ENCODE results near the gene INF2.
"Not testable (repeated sequence)": the region's sequence is repeated elsewhere in the genome, so short reads cannot be mapped to it uniquely, and the experiment has no call there.

Gene INF2

DNA sequence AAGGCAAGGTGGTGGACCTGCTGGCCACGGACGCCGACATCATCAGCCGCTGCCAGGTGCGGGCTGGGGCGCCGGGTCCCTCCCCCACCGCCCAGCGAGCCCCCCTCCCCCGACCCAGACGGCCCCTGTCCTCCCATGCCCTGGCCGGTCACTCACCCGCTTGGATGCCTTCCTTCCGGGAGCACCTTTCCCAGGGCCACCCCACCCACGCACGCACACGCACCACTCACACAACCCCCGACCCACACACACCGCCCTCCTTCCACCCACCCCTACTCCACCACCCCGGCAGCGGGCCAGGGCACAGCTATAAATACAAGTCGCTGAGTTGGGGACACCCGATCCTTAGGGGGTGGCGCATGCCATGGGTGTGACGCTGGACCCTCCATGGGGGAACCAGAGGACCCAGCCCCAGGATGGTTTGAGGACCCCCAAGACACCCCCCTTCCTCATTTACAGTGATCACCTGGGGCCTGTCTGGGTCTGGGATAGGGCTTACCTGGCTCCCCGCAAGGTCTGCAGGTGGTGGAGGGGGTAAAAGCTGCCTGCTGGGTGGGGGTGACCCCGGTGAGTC lies 35.1 kb downstream of the INF2 start:
- DNase-seq, result no peak

- DNase-seq, result no peak
These were observed 35.8 kb downstream of the INF2 start for GRCh38 chr14:104724981-104725771.

- no peak for DNase-seq
These were observed 36.5 kb downstream of the INF2 start for GRCh38 chr14:104725772-104726548.

DNA sequence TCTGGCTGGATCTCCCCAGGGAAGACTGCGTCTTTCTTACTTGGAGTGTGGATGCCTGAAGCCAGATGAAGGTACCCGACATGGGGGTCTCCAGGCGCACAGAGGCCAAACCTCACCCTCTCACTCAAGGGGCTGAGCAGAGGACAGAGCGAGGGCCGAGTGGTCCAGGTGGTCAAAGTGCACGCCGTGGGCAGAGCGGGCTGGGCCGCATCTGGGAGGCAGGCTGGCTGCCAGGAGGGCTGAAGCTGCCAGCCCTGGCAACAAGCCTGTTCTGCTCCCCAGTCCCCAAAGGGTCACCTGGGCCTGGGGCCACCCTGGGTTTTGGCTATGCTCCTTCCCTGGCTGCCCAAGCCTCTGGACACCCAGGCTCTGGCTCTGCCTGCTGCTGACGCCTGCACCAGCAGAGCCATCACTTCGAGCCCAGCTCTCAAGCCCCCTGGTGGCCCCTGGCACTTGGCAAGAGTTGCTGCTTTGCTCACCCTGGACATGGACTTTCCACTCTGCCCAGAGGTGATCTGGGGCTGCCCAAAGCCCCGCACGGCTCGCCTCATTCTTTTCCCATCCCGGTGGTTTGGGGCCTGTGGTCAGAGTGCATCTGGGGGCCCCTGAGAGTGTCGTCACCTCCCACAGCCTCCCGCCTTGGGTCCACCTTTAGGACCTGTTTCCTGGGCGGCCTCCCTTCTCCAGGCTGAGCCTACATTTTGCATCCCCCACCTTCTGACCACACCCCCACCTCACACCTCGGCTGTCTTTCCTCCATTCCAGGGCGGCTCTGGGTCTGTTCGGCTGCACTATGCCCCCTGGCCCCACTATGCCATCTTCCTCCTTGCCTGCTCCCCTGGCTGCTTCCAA lies 37.4 kb downstream of the INF2 start:
- DNase-seq, result no peak

- DNase-seq, result no peak
These were observed 39.2 kb downstream of the INF2 start for GRCh38 chr14:104728631-104729030.

- not testable (repeated sequence) for DNase-seq
These were observed 39.9 kb downstream of the INF2 start for GRCh38 chr14:104729176-104729834.

GRCh38 chr14:104729835-104730181 lies 40.4 kb downstream of the INF2 start:
- no peak for DNase-seq

DNA sequence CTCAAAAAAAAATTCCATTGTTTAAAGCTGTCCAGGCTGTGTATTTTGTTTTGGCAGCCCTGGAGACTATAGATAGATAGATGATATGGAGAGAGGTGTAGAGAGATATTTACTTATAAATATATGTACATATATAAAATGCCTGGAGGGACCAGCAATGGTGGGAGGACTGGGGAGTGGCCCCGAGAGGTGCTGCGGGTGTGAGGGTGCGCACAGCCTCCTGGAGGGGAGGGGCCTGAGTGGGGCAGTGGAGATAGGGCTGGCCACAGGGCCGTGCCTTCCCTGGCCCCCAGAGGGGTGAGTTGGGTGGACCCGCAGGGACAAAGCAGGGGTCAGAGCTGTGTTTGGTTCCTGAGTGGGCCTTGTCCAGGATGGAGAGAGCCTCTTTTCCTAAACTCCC lies 41.1 kb downstream of the INF2 start:
- DNase-seq, result no peak

DNA sequence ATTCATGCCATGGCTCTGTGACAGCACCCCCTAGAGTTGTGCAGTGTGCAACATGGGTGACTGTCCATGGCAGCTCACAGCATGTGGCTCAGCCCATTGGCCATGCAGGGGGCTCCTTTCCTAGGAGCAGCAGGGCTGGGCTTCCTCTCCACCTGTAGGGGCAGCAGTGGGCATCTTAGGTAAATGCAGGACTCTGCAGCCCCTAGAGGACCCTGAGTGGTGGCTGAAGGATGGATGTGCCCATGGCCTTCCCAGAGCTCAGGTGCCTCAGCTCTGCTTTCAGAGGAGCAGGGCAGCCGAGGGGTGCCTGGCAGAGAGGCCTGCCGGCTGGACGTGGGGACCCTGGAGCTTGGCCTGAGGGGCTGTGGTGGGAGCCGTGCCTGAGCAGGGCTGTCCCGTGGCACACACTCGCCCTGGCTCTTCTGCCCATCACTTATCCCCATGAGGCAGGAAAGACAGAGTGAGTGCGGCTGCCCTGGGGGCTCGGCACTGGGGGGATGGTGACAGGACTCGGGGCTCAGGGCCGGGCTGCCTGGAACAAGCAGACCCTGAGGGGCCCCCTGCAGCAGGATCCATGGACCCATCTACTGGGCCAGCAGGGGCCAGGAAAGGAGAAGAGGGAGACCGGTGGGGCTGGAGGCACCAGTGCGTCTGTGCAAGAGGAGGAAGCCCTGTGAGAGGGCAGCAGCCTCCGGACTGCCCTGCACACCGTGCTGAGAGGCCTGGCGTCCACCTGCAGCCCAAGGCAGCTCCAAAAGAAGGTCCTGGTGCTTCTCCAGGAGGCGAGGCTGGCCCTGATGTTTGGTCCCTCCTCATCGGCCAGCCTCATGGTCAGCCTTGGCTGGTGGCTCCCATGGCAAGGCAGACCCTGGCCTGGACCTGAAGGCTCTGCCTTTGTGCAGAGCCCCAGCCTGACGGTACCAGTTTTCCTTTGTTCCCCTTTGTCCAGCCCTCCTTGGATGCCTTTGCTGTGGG lies 42.2 kb downstream of the INF2 start:
- DNase-seq, result no peak

GRCh38 chr14:104732355-104732804 lies 43.0 kb downstream of the INF2 start:
- DNase-seq, result no peak

- DNase-seq, result no peak
These were observed 43.7 kb downstream of the INF2 start for GRCh38 chr14:104732931-104733681.

DNA sequence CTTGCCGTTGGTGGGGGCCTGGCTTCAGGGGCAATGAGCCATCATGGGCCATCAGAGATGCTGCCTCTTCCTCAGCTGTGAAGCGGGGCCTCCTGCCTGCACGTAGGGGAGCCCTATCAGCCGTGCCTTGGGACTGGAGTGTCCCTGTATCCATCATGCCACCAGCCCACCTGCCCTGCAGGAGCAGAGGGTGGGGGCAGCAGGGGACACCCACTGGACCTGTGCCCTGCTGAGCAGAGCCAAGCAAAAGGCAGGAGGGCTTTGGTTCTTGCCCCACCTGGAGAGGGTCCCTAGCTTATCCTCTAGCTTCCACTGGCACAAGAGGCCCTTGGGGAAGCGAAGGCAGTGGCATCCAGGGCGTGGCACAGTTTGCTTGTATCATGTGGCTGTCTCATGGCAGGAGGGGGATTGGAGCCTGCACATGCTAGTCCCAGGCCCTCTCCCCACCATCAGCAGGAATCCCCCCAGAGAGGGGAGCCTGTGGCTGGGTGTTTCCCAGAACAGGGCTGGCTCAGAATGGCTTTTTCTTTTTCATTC lies 44.7 kb downstream of the INF2 start:
- no peak for DNase-seq

GRCh38 chr14:104734601-104734990 lies 45.2 kb downstream of the INF2 start:
- DNase-seq, result no peak

- DNase-seq, result no peak
These were observed 45.8 kb downstream of the INF2 start for GRCh38 chr14:104734991-104735779.

DNA sequence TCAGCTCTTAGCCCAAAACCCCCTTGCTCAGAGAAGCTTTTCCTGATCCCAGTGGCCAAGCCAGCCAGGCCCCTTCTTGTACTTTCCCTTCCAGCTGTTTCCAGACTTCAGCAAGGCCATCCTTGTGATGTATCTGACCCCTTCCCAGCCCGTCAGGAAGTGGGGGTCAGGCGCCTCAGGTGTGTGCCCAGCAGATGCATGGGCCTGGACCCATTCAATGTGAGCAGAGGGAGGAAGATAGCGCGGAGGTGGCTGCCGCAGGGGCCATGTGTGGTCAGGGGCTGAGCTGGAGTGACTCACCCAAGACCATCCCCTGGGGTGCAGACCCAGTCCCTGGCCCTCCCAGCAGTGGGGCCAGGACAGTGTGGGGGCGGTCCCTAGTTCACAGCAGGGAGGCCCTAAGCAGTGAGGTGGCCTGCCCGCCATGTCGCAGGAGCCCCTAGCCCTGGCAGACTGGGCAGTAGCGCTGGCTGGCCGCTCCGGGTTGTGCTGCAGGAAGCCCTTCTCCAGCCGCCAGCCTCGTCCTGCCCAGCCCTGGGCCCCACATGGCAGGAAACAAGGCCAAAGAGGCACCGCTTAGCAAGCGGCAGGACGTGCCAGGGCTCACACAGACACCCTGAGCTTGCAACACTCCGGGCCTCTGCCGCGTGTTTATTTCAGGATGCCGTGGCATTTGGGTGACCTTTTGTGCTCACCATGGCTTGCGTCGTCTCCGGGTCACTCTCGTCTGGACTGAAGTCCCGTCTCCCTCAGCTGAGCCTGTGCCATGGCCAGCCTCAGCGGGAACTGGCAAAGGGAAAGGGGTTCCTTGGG lies 46.6 kb downstream of the INF2 start:
- no peak for DNase-seq

DNA sequence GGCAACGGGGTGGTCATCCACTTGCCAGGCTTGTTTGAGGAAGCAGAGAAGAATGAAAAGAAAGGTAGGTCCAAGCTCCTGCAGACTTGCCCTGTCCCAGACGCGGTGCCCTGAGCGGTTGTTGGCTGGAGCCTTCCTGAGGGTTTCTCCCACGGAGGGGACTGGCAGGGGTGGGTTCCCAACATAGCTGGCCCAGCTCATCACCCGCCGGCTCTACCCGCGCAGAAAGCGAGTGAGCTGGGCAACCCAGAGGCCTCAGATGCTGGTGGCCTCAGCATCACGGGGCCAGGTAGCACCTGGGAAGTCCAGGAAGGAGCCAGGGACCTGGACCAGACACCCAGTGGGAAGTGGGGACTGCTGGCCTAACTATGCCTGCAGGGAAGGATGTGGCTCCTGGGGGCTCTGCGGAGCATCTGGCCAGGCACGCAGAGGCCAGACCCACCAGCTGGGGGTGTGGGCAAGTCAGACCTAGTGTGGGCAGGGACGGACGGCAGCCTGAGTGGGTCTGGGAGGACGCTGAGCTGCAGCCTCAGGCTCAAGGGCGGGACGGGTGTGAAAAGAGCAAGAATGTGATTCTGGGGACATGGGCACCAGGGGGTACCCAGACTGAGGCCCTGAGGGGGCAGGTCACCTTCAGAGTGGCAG lies 49.1 kb downstream of the INF2 start:
- DNase-seq, result no peak

DNA sequence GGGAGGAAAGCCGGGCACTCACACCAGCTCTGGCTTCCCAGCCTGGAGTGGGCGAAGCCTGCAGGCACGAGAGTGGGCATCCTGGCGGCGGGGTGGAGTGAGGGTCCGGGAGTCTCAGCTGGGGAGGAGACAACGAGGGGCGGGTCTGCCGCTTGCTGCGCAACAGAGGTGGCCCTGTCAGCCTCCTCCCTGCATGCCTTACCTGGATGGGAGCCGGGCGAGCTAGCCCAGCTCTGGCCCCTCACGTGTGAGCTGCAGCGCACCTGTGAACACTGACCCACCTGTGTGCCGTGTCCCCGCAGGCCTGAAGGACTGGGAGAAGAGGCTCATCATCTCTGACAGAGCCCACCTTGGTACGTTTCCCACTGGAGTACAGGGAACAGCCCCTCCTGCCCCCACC lies 49.6 kb downstream of the INF2 start:
- no peak for DNase-seq
